Activated CD4-positive, alpha-beta T cell treated with anti-CD3 and anti-CD28 coated beads for 36 hours (primary cell): ENCODE results near the gene MMP11. TPM values are rescaled to one million over a fixed set of nuclear protein-coding genes. Genes with fewer than 3 reads are reported as not detected.

Experiments
- ATAC-seq: fragments of 200-7000 bp; cut with Tn5 transposase; one replicate; pipeline ENCODE4 v1.10.0; 2021; ENCODE audit warnings: mild to moderate bottlenecking, moderate library complexity
- CTCF ChIA-PET: fragments of 350-600 bp; sonication (Branson Sonifier 250); formaldehyde crosslinking; loops from one replicate; lab custom pipeline; 2021; ENCODE audit warnings: antibody characterized with exemption; lab: Charles Lee
- POLR2A ChIA-PET: fragments of 350-600 bp; sonication (Branson Sonifier 250); formaldehyde crosslinking; loops from one replicate; lab custom pipeline; 2021; ENCODE audit warnings: antibody characterized with exemption, inconsistent platforms; lab: Charles Lee
- DNase-seq: peaks from one replicate; pipeline ENCODE4 v3.0.0-alpha.2; 2020
- H3K27ac Mint-ChIP-seq: one replicate; pipeline ENCODE4 v1.8.0; 2021; ENCODE audit warnings: mixed read lengths
- H3K27me3 Mint-ChIP-seq: one replicate; pipeline ENCODE4 v1.8.0; 2021; ENCODE audit warnings: mixed read lengths
- H3K36me3 Mint-ChIP-seq: one replicate; pipeline ENCODE4 v1.8.0; 2021; ENCODE audit warnings: low read depth, mixed read lengths
- H3K4me1 Mint-ChIP-seq: one replicate; pipeline ENCODE4 v1.8.0; 2021; ENCODE audit warnings: mixed read lengths
- H3K4me3 Mint-ChIP-seq: one replicate; pipeline ENCODE4 v1.8.0; 2021; ENCODE audit warnings: mild to moderate bottlenecking, moderate library complexity, mixed read lengths
- H3K9me3 Mint-ChIP-seq: one replicate; pipeline ENCODE4 v1.8.0; 2021; ENCODE audit warnings: low read depth, mixed read lengths
- intact Hi-C, 2 experiments: fragments of 100-400 bp; cut with DNase I in 1 of 2; cut with micrococcal nuclease in 1 of 2; formaldehyde crosslinking; loops; one replicate each; pipeline versions ENCODE4 v1.14.2 to v1.15.1; 2022 to 2024; cut with DNase I, micrococcal nuclease
- total RNA-seq, 2 experiments: library from RNA; stranded (reverse); gene quantifications; one replicate each; pipeline ENCODE4 v1.2.3, GENCODE V29; 2021

Gene MMP11
- total RNA-seq, 2 experiments from 2014 or later = 0.32 to 1.1 TPM

GRCh38 chr22:23804781-23805291 is 32.2 kb downstream of the MMP11 start:
- ChIA-PET CTCF (no interaction called here), POLR2A (no interaction called here)
- H3K27ac Mint-ChIP-seq = no peak overlapping the region
- no peak overlapping the region for H3K4me3 Mint-ChIP-seq
- H3K4me1 Mint-ChIP-seq = no peaks in the 10 kb centered on the region
- intact Hi-C loops = no loop called here
- H3K9me3 Mint-ChIP-seq = no peaks in the 10 kb centered on the region
- H3K36me3 Mint-ChIP-seq = peaks cover 46% of the 10 kb centered on the region
- ATAC-seq (no peak), DNase-seq (no peak)
- H3K27me3 Mint-ChIP-seq = no peaks in the 10 kb centered on the region

GRCh38 chr22:23806837-23807236 is 34.2 kb downstream of the MMP11 start:
- POLR2A ChIA-PET = no interaction called here
- DNase-seq = no peak
- Mint-ChIP-seq H3K36me3 (peaks cover 40% of the 10 kb centered on the region), H3K27me3 (no peaks in the 10 kb centered on the region), H3K4me1 (no peaks in the 10 kb centered on the region), H3K4me3 (no peak overlapping the region), H3K27ac (no peak overlapping the region), H3K9me3 (no peaks in the 10 kb centered on the region)
- ATAC-seq = no peak
- intact Hi-C loops = no loop called here
- CTCF ChIA-PET = no interaction called here

DNA sequence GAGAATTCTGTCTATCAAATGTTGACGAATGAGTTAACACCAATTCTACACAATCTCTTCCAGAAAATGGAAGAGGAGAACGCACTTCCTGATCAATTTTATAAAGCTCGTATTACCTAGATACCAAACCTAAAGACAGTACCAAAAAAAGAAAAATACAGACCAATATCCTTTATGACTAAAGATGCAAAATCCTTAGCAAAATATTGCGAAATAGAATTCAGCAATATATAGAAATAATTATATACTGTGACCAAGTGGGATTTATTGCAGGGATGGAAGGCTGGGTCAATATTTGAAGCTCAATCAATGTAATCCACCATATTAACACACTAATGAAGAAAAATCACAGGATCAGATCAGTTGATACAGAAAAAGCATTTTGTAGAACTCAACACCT is 39.7 kb downstream of the MMP11 start:
- Mint-ChIP-seq H3K4me3 (no peak overlapping the region), H3K9me3 (no peaks in the 10 kb centered on the region), H3K36me3 (peaks cover 28% of the 10 kb centered on the region), H3K4me1 (no peaks in the 10 kb centered on the region), H3K27me3 (no peaks in the 10 kb centered on the region), H3K27ac (no peak overlapping the region)
- ATAC-seq = no peak
- POLR2A ChIA-PET = no interaction called here
- intact Hi-C loops = no loop called here
- CTCF ChIA-PET = interaction anchor here (1.0 to 1.3 kb wide), 2 partner anchors 11 to 37 kb away, joined by 3 read pairs; no protein-coding TSS in a partner anchor
- DNase-seq = no peak

- CTCF ChIA-PET = no interaction called here
- POLR2A ChIA-PET = interaction anchor here (0.6 kb wide), 1 partner anchor 13 kb away, joined by 3 read pairs; no protein-coding TSS in a partner anchor
Measured at GRCh38 chr22:23815541-23816155, 43.0 kb downstream of the MMP11 start.

DNA sequence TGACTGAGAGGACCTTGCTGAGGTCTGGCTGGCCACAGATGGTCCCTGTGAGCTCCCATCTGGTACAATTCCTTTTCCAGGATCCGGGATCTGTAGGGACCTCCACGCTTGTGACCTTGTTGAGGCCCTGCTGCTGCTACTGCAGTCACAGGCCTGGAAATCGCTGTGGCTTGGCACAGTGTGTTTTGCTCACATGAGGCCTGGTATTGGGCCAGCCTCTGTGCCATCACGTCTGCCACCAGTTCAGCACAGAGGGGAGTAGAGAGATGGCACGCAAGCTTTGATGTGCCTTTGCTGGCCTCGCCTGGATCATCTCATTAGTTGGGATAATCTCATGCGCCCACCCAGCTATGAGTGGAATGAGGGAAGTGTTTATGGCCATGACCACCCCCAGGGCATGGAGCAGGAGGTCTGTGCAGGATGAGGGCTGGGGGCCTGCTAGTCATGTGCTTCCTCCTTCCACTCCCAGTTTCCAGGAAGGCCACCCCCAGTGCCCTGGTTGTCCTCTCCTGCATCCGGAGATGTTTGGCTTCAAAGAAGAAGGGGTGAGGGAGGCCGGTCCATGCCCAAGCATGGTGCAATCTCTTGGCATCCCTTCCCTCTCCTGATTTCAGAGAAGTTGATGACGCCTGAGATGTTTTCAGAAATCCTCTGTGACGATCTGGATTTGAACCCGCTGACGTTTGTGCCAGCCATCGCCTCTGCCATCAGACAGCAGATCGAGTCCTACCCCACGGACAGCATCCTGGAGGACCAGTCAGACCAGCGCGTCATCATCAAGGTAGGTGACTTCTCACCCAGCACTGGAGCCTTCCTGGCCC is 43.7 kb downstream of the MMP11 start:
- ATAC-seq = no peak
- Mint-ChIP-seq H3K27ac (no peak overlapping the region), H3K4me3 (no peak overlapping the region), H3K4me1 (peaks cover 2% of the 10 kb centered on the region), H3K27me3 (no peaks in the 10 kb centered on the region), H3K9me3 (no peaks in the 10 kb centered on the region), H3K36me3 (peaks cover 36% of the 10 kb centered on the region)
- CTCF ChIA-PET = no interaction called here
- POLR2A ChIA-PET = no interaction called here
- no peak for DNase-seq
- intact Hi-C loops = no loop called here

More at GRCh38 chr22:23815541-23816155, 43.0 kb downstream of the MMP11 start:
- DNase-seq = no peak
- no peaks in the 10 kb centered on the region for H3K27me3 Mint-ChIP-seq
- no peak for ATAC-seq
- H3K27ac Mint-ChIP-seq = no peak overlapping the region
- H3K4me3 Mint-ChIP-seq = no peak overlapping the region
- peaks cover 38% of the 10 kb centered on the region for H3K36me3 Mint-ChIP-seq
- intact Hi-C loops = no loop called here
- H3K9me3 Mint-ChIP-seq = no peaks in the 10 kb centered on the region
- H3K4me1 Mint-ChIP-seq = peaks cover 2% of the 10 kb centered on the region

GRCh38 chr22:23817146-23817545 is 44.5 kb downstream of the MMP11 start:
- no peaks in the 10 kb centered on the region for H3K27me3 Mint-ChIP-seq
- no peak for ATAC-seq
- no peak overlapping the region for H3K4me3 Mint-ChIP-seq
- CTCF ChIA-PET = no interaction called here
- intact Hi-C loops = no loop called here
- POLR2A ChIA-PET = no interaction called here
- no peaks in the 10 kb centered on the region for H3K9me3 Mint-ChIP-seq
- peaks cover 38% of the 10 kb centered on the region for H3K36me3 Mint-ChIP-seq
- peaks cover 2% of the 10 kb centered on the region for H3K4me1 Mint-ChIP-seq
- no peak for DNase-seq
- H3K27ac Mint-ChIP-seq = no peak overlapping the region

DNA sequence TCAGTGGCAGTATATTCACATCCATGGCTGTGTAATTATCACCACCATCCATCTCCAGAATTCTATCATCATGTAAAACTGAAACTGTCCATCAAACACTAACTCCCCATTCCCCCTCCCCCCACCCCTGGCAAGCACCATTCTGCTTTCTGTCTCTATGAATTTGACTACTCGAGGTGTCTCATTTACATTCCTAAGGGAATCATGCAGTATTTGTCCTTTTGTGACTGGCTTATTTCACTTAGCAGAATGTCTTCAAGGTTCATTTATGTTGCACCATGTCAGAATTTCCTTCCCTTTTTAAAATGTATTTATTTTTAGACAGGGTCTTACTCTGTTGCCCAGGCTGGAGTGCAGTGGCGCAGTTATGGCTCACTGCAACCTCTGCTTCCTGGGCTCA is 45.9 kb downstream of the MMP11 start:
- no peaks in the 10 kb centered on the region for H3K9me3 Mint-ChIP-seq
- H3K27ac Mint-ChIP-seq = no peak overlapping the region
- CTCF ChIA-PET = no interaction called here
- no peak for DNase-seq
- H3K36me3 Mint-ChIP-seq = peaks cover 47% of the 10 kb centered on the region
- POLR2A ChIA-PET = no interaction called here
- ATAC-seq = no peak
- H3K4me3 Mint-ChIP-seq = no peak overlapping the region
- no peaks in the 10 kb centered on the region for H3K27me3 Mint-ChIP-seq
- H3K4me1 Mint-ChIP-seq = peaks cover 2% of the 10 kb centered on the region
- intact Hi-C loops = no loop called here

GRCh38 chr22:23820748-23821211 is 48.1 kb downstream of the MMP11 start:
- peaks cover 2% of the 10 kb centered on the region for H3K4me1 Mint-ChIP-seq
- no peaks in the 10 kb centered on the region for H3K9me3 Mint-ChIP-seq
- ChIA-PET POLR2A (no interaction called here), CTCF (no interaction called here)
- H3K27me3 Mint-ChIP-seq = no peaks in the 10 kb centered on the region
- intact Hi-C loops = no loop called here
- H3K4me3 Mint-ChIP-seq = no peak overlapping the region
- DNase-seq (peak; percentile 21), ATAC-seq (peak; percentile 64)
- peaks cover 56% of the 10 kb centered on the region for H3K36me3 Mint-ChIP-seq
- H3K27ac Mint-ChIP-seq = peak overlapping the region; percentile 21

DNA sequence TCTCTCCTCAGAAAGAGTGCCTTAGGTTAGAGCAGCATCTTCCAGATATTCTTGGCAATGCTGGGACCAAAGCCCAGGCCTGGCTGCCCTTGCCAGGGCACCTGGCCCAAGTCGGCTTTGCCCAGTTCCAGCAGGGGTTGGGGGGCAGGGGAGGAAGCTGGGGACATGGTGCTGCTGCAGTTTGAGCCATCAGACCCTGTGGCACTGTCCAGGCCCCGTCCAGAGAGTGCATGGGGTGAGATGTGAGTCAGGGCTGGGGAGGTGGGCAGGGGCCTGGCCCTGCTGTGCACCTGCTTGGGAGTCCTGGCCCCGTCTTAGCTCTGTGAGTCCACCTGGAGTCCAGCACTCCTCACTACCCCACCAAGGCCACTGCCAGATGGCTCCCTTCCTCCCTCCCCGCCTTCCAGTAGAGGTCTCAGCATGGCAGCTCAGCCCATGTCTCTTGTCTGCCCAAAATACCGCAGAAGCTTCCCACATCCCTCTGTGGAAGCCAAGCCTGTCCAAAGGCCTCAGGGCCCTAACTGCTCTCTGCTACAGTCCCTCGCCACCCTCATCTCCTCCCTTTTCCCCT is 49.5 kb downstream of the MMP11 start:
- H3K36me3 Mint-ChIP-seq = peaks cover 49% of the 10 kb centered on the region
- H3K27me3 Mint-ChIP-seq = no peaks in the 10 kb centered on the region
- intact Hi-C loops = no loop called here
- no peak overlapping the region for H3K27ac Mint-ChIP-seq
- ATAC-seq = no peak
- ChIA-PET CTCF (interaction anchor here (0.6 kb wide), 2 partner anchors 418 to 524 kb away, joined by 3 read pairs; no protein-coding TSS in a partner anchor), POLR2A (no interaction called here)
- H3K9me3 Mint-ChIP-seq = no peaks in the 10 kb centered on the region
- DNase-seq = no peak
- H3K4me3 Mint-ChIP-seq = no peak overlapping the region
- peaks cover 2% of the 10 kb centered on the region for H3K4me1 Mint-ChIP-seq

GRCh38 chr22:23823331-23823791 is 50.7 kb downstream of the MMP11 start:
- H3K4me1 Mint-ChIP-seq = peaks cover 2% of the 10 kb centered on the region
- H3K27ac Mint-ChIP-seq = no peak overlapping the region
- H3K9me3 Mint-ChIP-seq = no peaks in the 10 kb centered on the region
- CTCF ChIA-PET = interaction anchor here (0.6 kb wide), 1 partner anchor 1048 kb away, joined by 3 read pairs; no protein-coding TSS in a partner anchor
- DNase-seq (no peak), ATAC-seq (no peak)
- H3K27me3 Mint-ChIP-seq = no peaks in the 10 kb centered on the region
- intact Hi-C loops = no loop called here
- POLR2A ChIA-PET = no interaction called here
- no peak overlapping the region for H3K4me3 Mint-ChIP-seq
- H3K36me3 Mint-ChIP-seq = peaks cover 46% of the 10 kb centered on the region

GRCh38 chr22:23824476-23825245 is 52.0 kb downstream of the MMP11 start:
- DNase-seq (no peak), ATAC-seq (no peak)
- CTCF ChIA-PET = interaction anchor here (0.5 to 0.6 kb wide), 2 partner anchors 13 to 86 kb away, joined by 3 read pairs; no protein-coding TSS in a partner anchor
- H3K27ac Mint-ChIP-seq = no peak overlapping the region
- H3K4me1 Mint-ChIP-seq = peaks cover 2% of the 10 kb centered on the region
- POLR2A ChIA-PET = no interaction called here
- H3K27me3 Mint-ChIP-seq = no peaks in the 10 kb centered on the region
- no peaks in the 10 kb centered on the region for H3K9me3 Mint-ChIP-seq
- intact Hi-C loops = no loop called here
- H3K36me3 Mint-ChIP-seq = peaks cover 40% of the 10 kb centered on the region
- H3K4me3 Mint-ChIP-seq = no peak overlapping the region
